Spleen (tissue), 11 donors: Measurements from ENCODE around the gene PVR. TPM values are rescaled to one million over a fixed set of nuclear protein-coding genes. Genes with fewer than 3 reads are reported as not detected.

Source experiments
- DNase-seq: peaks from one replicate; pipeline ENCODE4 v3.0.0-alpha.2; 2020
- H3K27ac ChIP-seq, 8 donors: fragments of 200-600 bp; sonication (generic) in 7 of 8; 1 replicate in 4 of 8; 2 replicates in 4 of 8; pipeline versions ENCODE4 v1.5.0 to v1.8.0; 2016 to 2021; ENCODE audit warnings: inconsistent platforms in 4 of 8, mild to moderate bottlenecking in 4 of 8, moderate library complexity in 1 of 8
- H3K27me3 ChIP-seq, 7 donors: fragments of 200-600 bp; sonication (generic) in 6 of 7; replicated peaks in 1 of 7; 1 replicate in 4 of 7; 2 replicates in 3 of 7; pipeline versions ENCODE4 v1.5.0 to v1.8.0; 2016 to 2021; ENCODE audit warnings: inconsistent platforms in 3 of 7, mild to moderate bottlenecking in 1 of 7
- H3K36me3 ChIP-seq, 6 donors: fragments of 200-600 bp; sonication (generic) in 5 of 6; 1 replicate in 4 of 6; 2 replicates in 2 of 6; pipeline versions ENCODE4 v1.5.0 to v1.8.0; 2016 to 2021; ENCODE audit warnings: inconsistent platforms in 2 of 6
- H3K4me1 ChIP-seq, 6 donors: fragments of 200-600 bp; sonication (generic) in 5 of 6; 1 replicate in 3 of 6; 2 replicates in 3 of 6; pipeline versions ENCODE4 v1.5.0 to v1.8.0; 2016 to 2021; ENCODE audit warnings: inconsistent platforms in 3 of 6
- H3K4me3 ChIP-seq, 8 donors: fragments of 200-600 bp; sonication (generic) in 7 of 8; 1 replicate in 4 of 8; 2 replicates in 4 of 8; pipeline versions ENCODE4 v1.5.0 to v1.8.0; 2016 to 2021; ENCODE audit warnings: inconsistent platforms in 4 of 8, mild to moderate bottlenecking in 4 of 8, moderate library complexity in 2 of 8
- H3K9me3 ChIP-seq, 8 donors: fragments of 200-600 bp; sonication (generic) in 7 of 8; 1 replicate in 4 of 8; 2 replicates in 4 of 8; pipeline versions ENCODE4 v1.5.0 to v1.8.0; 2016 to 2021; ENCODE audit warnings: inconsistent platforms in 4 of 8
- POLR2A ChIP-seq, 3 donors: fragments of 450-650 bp; IDR thresholded peaks; one replicate each; pipeline ENCODE4 v1.5.1; 2017; ENCODE audit warnings: antibody characterized with exemption in 3 of 3, mild to moderate bottlenecking in 1 of 3
- POLR2AphosphoS5 ChIP-seq, 3 donors: sonication (generic); formaldehyde crosslinking; IDR thresholded peaks; one replicate each; pipeline ENCODE4 v1.5.1; 2017; ENCODE audit warnings: antibody characterized with exemption in 3 of 3
- WGBS, 5 donors: extraction: QIAGEN DNeasy Blood & Tissue Kit in 3 of 5; methylation state at CpG; one replicate each; pipeline versions ENCODE4 v1.1.5 to v1.1.7; 2013 to 2018; 5-methylcytosine and 5-hydroxymethylcytosine counted together
- intact Hi-C: fragments of 100-400 bp; cut with DNase I; formaldehyde crosslinking; loops from one replicate; pipeline ENCODE4 v1.15.0; 2023; ENCODE audit warnings: low total_unique reads
- polyA plus RNA-seq, 3 donors: library from polyadenylated mRNA; stranded (reverse); fragments of 200-250 nt; gene quantifications; one replicate each; pipeline ENCODE4 v1.2.1, GENCODE V29; 2013
- total RNA-seq, 7 donors: library from RNA; depleted of rRNA in 3 of 7; stranded (reverse); fragments of >200 nt in 3 of 7; fragmentation: NEBNext Ultra II Directional in 4 of 7; extraction: Animal tissue kit (Norgen Biotek cat#: 25700) in 4 of 7; gene quantifications; one replicate each; pipeline versions ENCODE4 v1.1.0 to v1.2.1, GENCODE V29; 2016 to 2021
- TF ChIP-seq, protein P1 (sequence below), 11 experiments: fragments of 200-600 bp in 7 of 11; fragments of 450-650 bp in 4 of 11; sonication (generic) in 4 of 11; IDR thresholded peaks in 8 of 11; conservative IDR thresholded peaks in 3 of 11; 1 replicate in 7 of 11; 2 replicates in 4 of 11; pipeline versions ENCODE4 v1.4.0 to v1.8.0; 2016 to 2021; ENCODE audit warnings: antibody characterized with exemption in 11 of 11, inconsistent platforms in 4 of 11, mild to moderate bottlenecking in 1 of 11
- donor health status: healthy with polysubstance abuse.
- donor health status: DM: no; HTN: no; CAD: no; lungs with moderate emphysema.
- donor health status: DM: no; HTN: no; CAD: no.
- donor health status: Bipolar disorder and iron deficiency.
- donor health status: healthy.
- donor health status: DM: no; HTN: no; CAD: no.
- donor health status: DM: yes; HTN: yes; CAD: no.

The PVR gene
- total and polyA plus RNA-seq, 10 donors = 2.0 to 18.4 (median 12.8) TPM

DNA sequence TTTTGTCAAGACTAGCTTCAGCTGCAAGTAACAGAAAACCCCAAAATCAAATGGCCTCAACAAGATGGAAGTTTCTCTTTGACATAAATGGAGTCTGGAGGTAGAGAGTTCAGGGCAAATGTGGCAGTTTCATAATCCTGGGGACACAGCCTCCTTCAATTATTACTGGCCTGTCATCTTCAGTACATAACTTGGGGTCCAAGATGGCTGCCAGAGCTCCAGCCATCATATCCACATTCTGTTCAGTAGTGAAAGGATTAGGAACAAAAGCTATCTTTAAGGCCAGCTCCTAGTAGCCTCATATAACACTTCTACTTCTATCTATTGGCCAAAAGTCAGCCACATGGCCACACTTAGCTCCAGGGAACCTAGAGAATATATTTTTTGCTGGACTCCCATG lies 45.4 kb upstream of the PVR start:
- Histone ChIP-seq H3K27ac (no peak overlapping the region), H3K27me3 (peaks cover 0 to 21% (median 0%) of the 10 kb centered on the region in 7 donors), H3K4me1 (peaks cover 0 to 6% (median 2%) of the 10 kb centered on the region in 6 donors), H3K9me3 (peaks cover 0 to 16% (median 2%) of the 10 kb centered on the region in 8 donors), H3K36me3 (no peaks in the 10 kb centered on the region), H3K4me3 (no peak overlapping the region)
- TF ChIP-seq POLR2A (IDR thresholded peaks at IDR 0.05) (no peak), POLR2AphosphoS5 (IDR thresholded peaks at IDR 0.05) (no peak)
- TF ChIP-seq, protein P1, sequence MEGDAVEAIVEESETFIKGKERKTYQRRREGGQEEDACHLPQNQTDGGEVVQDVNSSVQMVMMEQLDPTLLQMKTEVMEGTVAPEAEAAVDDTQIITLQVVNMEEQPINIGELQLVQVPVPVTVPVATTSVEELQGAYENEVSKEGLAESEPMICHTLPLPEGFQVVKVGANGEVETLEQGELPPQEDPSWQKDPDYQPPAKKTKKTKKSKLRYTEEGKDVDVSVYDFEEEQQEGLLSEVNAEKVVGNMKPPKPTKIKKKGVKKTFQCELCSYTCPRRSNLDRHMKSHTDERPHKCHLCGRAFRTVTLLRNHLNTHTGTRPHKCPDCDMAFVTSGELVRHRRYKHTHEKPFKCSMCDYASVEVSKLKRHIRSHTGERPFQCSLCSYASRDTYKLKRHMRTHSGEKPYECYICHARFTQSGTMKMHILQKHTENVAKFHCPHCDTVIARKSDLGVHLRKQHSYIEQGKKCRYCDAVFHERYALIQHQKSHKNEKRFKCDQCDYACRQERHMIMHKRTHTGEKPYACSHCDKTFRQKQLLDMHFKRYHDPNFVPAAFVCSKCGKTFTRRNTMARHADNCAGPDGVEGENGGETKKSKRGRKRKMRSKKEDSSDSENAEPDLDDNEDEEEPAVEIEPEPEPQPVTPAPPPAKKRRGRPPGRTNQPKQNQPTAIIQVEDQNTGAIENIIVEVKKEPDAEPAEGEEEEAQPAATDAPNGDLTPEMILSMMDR (IDR thresholded peaks at IDR 0.05 in 8 of 11, conservative IDR thresholded peaks at IDR 0.05 in 3 of 11) = no peak
- intact Hi-C loops = no loop called here
- no peak for DNase-seq

DNA sequence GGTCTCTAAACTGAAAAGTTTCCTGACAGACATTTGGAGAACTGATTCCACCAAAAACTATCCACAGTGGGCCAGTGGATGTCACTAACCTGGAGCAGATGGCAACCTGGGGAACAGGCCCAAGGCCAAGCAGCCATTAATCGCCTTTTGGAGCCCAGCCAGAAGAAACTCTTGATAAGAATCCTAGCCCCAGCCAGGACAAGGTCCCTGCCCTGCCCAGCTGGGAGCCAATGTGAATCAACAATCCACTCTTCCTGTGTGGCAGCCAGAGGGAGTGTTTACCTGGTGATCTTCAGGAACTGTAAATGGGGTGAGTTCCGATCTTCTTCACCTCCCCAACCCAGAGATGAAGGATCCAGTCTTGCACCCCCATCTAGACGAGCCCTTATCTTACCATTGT lies 44.8 kb upstream of the PVR start:
- no peaks in the 10 kb centered on the region for H3K36me3 ChIP-seq
- intact Hi-C loops = no loop called here
- no peak overlapping the region for H3K27ac ChIP-seq
- peaks cover 0 to 16% (median 2%) of the 10 kb centered on the region in 8 donors for H3K9me3 ChIP-seq
- no peak overlapping the region for H3K4me3 ChIP-seq
- H3K4me1 ChIP-seq = peaks cover 0 to 8% (median 3%) of the 10 kb centered on the region in 6 donors
- TF ChIP-seq POLR2A (IDR thresholded peaks at IDR 0.05) = no peak
- no peak for TF ChIP-seq POLR2AphosphoS5 (IDR thresholded peaks at IDR 0.05)
- TF ChIP-seq, protein P1 (IDR thresholded peaks at IDR 0.05 in 8 of 11, conservative IDR thresholded peaks at IDR 0.05 in 3 of 11) = no peak
- no peak for DNase-seq
- peaks cover 0 to 21% (median 0%) of the 10 kb centered on the region in 7 donors for H3K27me3 ChIP-seq
- WGBS, 5 donors = 69 to 91% (median 83%) methylated on average over 2 to 3 of the region's 3 CpGs

DNA sequence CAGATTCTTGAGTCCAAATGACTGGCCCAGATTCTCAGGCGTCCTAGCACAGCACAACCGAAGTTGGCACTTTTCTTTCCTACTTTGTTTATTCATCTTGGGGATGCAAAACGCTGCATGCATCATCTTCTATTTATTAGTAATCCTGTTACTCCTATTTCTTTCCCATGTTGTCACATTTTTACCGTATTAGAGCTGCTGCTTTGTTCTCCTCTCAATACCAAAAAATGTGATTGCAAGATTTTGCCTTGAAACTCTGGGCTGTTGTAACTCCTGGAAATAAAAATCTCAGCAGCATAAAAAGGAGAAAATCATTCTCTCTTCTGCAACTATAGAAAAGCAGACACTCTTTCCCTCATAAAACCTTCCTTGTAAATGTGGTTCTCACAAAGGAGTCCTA lies 43.2 kb upstream of the PVR start:
- Histone ChIP-seq H3K4me3 (no peak overlapping the region), H3K36me3 (no peaks in the 10 kb centered on the region), H3K27me3 (peaks cover 0 to 21% (median 0%) of the 10 kb centered on the region in 7 donors), H3K27ac (no peak overlapping the region), H3K9me3 (peaks cover 0 to 16% (median 2%) of the 10 kb centered on the region in 8 donors), H3K4me1 (peaks cover 0 to 8% (median 3%) of the 10 kb centered on the region in 6 donors)
- TF ChIP-seq POLR2A (IDR thresholded peaks at IDR 0.05) (no peak), POLR2AphosphoS5 (IDR thresholded peaks at IDR 0.05) (no peak)
- TF ChIP-seq, protein P1 (IDR thresholded peaks at IDR 0.05 in 8 of 11, conservative IDR thresholded peaks at IDR 0.05 in 3 of 11) = no peak
- intact Hi-C loops = no loop called here
- DNase-seq = no peak
- WGBS, 5 donors = 67 to 88% (median 79%) methylated on average over 4 of the region's 4 CpGs

DNA sequence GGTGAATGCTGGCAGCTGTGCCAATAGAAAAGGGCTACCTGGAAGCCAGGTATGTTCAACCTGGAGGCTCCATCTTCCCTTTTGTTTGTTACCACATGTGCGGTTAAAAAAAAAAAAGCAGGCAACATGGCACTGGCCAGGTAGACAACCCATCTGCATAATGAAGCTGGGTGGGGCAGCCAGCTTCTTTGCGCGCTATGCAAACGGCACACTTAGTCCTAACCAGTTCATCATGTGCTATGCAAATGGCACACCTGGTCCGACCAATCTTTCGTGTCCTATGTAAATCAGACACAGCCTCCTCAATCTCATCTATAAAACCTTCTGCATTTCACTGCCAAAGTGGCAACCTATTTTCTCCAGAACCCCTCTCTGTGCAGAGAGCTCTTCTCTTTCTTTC lies 41.6 kb upstream of the PVR start:
- DNase-seq = no peak
- Histone ChIP-seq H3K4me3 (no peak overlapping the region), H3K4me1 (peaks cover 0 to 15% (median 6%) of the 10 kb centered on the region in 6 donors), H3K27ac (no peak overlapping the region), H3K27me3 (peaks cover 0 to 6% (median 0%) of the 10 kb centered on the region in 7 donors), H3K36me3 (no peaks in the 10 kb centered on the region), H3K9me3 (peaks cover 0 to 16% (median 2%) of the 10 kb centered on the region in 8 donors)
- TF ChIP-seq POLR2AphosphoS5 (IDR thresholded peaks at IDR 0.05) (no peak), POLR2A (IDR thresholded peaks at IDR 0.05) (no peak)
- TF ChIP-seq, protein P1 (IDR thresholded peaks at IDR 0.05 in 8 of 11, conservative IDR thresholded peaks at IDR 0.05 in 3 of 11) = no peak
- 86 to 93% (median 91%) methylated on average over 6 of the region's 6 CpGs for WGBS, 5 donors
- intact Hi-C loops = no loop called here
